GM21825 (cell line): ENCODE measurements around the gene GPR151.

Experiments
- ATAC-seq: cut with Tn5 transposase; IDR thresholded peaks from one replicate; pipeline ENCODE4 v1.9.1; 2021; ENCODE audit warnings: mild to moderate bottlenecking, moderate library complexity; ENCODE audit not compliant: unreplicated experiment

Gene GPR151

GRCh38 chr5:146521403-146522106 is 5.6 kb upstream of the GPR151 start:
- no peak for ATAC-seq

- ATAC-seq, result no peak
Observed at GRCh38 chr5:146520731-146521130, 4.7 kb upstream of the GPR151 start.

- no peak for ATAC-seq
Observed at GRCh38 chr5:146519554-146519953, 3.6 kb upstream of the GPR151 start.

- ATAC-seq, result no peak
Observed at GRCh38 chr5:146515473-146516150, 378 bp downstream of the GPR151 start.

GRCh38 chr5:146514575-146514974 is 1.4 kb downstream of the GPR151 start:
- no peak for ATAC-seq

GRCh38 chr5:146513462-146513861 is 2.5 kb downstream of the GPR151 start:
- ATAC-seq, result no peak

GRCh38 chr5:146510559-146511125 is 5.3 kb downstream of the GPR151 start:
- ATAC-seq, result no peak

GRCh38 chr5:146507428-146507827 is 8.6 kb downstream of the GPR151 start:
- ATAC-seq, result no peak

- no peak for ATAC-seq
Observed at GRCh38 chr5:146499680-146500079, 16.3 kb downstream of the GPR151 start.

- ATAC-seq, result no peak
Observed at GRCh38 chr5:146494656-146495055, 21.3 kb downstream of the GPR151 start.

- ATAC-seq, result no peak
Observed at GRCh38 chr5:146490089-146490843, 25.7 kb downstream of the GPR151 start.

- ATAC-seq, result no peak
Observed at GRCh38 chr5:146484714-146485391, 31.1 kb downstream of the GPR151 start.

GRCh38 chr5:146482775-146483174 is 33.2 kb downstream of the GPR151 start:
- no peak for ATAC-seq

- ATAC-seq, result no peak
Observed at GRCh38 chr5:146475906-146476305, 40.1 kb downstream of the GPR151 start.

- no peak for ATAC-seq
Observed at GRCh38 chr5:146475190-146475780, 40.7 kb downstream of the GPR151 start.

- ATAC-seq, result no peak
Observed at GRCh38 chr5:146474065-146474464, 41.9 kb downstream of the GPR151 start.

- ATAC-seq, result no peak
Observed at GRCh38 chr5:146467760-146468159, 48.2 kb downstream of the GPR151 start.

GRCh38 chr5:146466521-146467349 is 49.3 kb downstream of the GPR151 start:
- ATAC-seq, result no peak

- ATAC-seq, result no peak
Observed at GRCh38 chr5:146463446-146463845, 52.5 kb downstream of the GPR151 start.
